ENCODE measurements around the gene R3HDM4.
A peak's percentile ranks its signal among the peaks of the same experiment; 100 is the strongest.
"Not testable (repeated sequence)": the region's sequence is repeated elsewhere in the genome, so short reads cannot be mapped to it uniquely, and the experiment has no call there.

The R3HDM4 gene

DNA sequence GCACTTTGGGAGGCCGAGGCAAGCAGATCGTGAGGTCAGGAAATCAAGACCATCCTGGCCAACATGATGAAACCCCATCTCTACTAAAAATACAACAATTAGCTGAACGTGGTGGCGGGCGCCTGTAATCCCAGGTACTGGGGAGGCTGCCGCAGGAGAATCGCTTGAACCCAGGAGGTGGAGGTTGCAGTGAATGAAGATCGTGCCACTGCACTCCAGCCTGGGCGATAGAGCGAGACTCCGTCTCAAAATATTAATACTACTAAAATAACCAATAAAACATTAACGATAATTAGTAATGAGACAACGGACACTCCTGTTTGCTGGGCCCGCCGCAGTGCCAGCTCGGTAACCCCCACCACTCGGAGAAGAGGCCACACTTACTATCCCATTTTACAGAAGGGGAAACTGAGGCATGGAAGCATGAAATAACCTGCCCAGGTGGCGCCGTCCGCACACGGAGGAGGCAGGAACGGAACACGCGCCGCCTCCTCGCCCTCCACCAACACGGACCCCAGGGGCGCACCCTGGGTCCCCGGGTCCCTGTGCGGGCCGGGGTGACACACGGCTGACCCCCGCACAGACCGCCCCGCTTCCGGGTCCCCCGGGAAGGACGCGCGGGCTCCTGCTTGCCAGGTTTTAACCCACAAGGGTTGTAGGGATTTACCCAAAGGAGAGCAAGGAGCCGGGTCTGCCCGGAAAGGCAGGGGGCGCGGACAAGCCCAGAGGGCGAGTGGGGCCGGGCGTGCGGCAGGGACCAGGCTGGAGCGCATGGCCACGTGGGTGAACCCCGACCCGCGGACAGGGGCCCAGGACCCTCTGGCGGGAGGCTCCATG, 1.6 kb downstream of the R3HDM4 start:
- no peak for DNase-seq (ENCODE audit: low read depth)

DNA sequence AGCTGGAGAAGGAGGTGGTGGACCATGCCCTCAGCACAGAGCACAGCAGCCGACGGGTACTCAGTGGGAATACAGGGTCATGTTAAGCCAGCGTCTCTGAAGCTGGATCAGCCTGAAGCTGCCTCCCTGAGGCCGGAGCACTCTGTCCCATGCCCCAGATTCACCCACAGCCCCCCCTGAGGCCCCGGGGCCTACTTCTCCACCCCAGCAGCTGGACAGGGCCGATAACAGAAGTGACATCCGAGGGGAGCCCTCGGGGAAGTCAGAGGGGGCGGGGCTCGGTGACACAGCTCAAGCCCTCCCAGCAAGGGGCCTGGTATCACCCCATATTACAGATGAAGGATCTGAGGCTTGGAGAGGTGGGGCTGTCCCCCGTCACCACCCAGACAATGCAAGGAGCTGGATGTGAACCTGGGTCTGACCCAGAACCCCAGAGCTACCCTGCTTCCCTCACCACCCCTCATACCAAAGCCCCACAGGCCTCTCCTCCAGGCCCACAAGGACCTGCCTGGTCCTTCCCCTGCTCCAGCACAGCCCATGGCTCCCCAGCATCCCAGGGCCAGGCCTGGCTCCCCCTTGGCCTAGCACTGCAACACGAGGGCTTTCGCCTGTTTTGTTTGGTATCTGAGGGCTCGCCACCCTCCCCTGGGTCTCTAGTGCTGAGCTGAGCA, 5.7 kb downstream of the R3HDM4 start:
- no peak for DNase-seq (ENCODE audit: low read depth)

- no peak for DNase-seq (ENCODE audit: low read depth)
These were observed 6.5 kb downstream of the R3HDM4 start for GRCh38 chr19:906480-906879.

GRCh38 chr19:904545-904944, 8.5 kb downstream of the R3HDM4 start:
- DNase-seq (ENCODE audit: low read depth): no peak

DNA sequence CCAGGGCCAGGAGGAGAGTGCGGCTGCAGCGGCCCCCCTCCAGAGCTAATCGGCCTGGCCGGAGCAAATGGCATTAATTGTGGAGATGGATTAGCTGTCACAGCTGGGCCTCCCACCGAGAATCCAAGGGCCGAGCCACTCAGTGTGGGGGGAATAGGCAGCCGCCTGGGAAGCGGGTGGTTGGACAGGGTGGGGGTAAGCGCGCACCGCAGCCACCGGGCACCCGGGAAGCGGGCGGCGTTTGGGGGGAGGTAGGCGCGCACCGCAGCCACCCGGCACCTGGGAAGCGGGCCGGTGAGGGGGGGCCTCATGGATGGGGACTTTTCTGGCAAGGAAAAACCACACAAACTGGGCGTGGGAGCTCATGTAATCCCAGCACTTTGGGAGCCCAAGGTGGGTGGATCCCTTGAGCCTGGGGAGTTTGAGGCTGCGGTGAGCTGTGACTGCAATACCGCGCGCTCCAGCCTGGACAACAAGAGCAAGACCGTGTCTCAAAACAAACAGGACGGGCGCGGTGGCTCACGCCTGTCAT, 9.7 kb downstream of the R3HDM4 start:
- no peak for DNase-seq (ENCODE audit: low read depth)

DNA sequence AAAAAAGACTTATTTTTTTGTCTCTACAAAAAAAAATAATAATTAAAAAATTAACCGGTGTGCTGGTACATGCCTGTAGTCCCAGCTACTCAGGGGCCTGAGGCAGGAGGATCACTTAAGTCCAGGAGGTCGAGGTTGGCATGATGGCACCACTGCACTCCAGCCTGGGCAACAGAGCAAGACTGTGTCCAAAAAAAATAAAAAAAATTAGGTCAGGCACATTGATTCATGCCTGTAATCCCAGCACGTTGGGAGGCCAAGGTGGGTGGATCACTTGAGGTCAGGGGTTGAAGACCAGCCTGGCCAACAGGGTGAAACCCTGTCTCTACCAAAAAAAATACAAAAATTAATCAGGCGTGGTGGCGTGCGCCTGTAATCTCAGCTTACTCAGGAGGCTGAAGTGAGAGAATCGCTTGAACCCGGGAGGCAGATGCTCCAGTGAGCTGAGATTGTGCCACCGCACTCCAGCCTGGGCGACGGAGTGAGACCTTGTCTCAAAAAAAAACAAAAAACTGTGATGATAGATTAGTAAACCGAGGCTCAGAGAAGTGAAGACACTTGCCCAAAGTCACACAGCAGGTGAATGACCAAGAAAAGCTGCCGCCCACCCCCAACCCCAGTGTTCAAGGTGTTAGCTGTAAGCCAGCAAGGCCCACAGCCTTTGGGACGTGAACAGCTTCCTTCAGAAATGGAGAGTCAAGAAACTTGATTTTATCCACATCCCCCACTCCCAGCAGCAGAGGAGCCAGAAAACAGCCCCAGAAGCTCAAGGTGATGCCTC, 10.4 kb downstream of the R3HDM4 start:
- DNase-seq (ENCODE audit: low read depth): no peak

GRCh38 chr19:902093-902370, 11.0 kb downstream of the R3HDM4 start:
- no peak for DNase-seq (ENCODE audit: low read depth)

- DNase-seq (ENCODE audit: low read depth): no peak
These were observed 11.6 kb downstream of the R3HDM4 start for GRCh38 chr19:901216-902092.

GRCh38 chr19:900302-901111, 12.5 kb downstream of the R3HDM4 start:
- DNase-seq (ENCODE audit: low read depth): no peak

DNA sequence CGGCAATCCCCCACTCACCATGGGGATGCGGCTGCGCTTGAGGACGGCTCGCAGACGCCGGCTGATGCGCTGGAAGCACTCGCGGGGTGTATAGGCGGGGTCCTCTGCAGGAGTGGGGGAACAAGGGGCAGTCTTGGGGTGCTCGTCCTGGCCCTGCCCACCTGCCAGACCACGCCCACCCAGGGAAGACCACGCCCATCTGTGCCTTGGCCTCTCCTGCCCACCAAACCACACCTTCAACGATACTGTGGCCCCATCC, 13.0 kb downstream of the R3HDM4 start:
- no peak for DNase-seq (ENCODE audit: low read depth)

DNA sequence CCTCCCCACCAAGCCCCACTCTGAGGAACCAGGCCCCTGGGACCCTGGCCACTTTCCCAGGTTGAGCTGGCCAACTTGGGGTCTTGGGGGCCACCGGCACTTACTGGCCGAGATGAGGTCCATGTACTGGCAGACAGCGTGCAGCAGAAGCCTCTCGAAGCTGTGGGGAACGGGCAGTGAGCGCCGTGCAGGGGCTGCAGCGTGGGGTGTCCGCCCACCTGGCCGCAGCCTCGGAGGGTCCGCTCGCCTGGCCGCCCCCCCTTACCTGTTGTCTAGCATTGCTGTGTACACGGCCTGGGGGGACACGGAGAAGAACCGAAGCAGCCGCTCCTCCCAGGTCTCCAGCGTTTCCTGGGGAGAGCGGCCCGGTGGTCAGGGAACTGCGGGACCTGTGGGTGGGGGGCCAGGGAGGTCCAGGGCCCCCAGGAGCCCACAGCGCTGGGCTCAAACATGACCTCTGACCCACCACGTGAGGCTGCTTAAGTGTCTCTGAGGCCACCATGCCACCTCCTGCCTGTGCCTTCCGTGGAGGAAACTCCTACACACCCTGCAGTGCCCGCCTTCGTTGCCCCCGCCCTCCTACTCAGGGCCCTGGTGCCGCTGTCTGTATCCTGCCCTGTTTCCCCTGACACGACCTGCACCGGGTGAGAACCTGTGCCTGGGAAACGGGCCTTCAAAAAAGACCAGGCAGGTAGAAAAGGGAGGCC, 13.5 kb downstream of the R3HDM4 start:
- no peak for DNase-seq (ENCODE audit: low read depth)

DNA sequence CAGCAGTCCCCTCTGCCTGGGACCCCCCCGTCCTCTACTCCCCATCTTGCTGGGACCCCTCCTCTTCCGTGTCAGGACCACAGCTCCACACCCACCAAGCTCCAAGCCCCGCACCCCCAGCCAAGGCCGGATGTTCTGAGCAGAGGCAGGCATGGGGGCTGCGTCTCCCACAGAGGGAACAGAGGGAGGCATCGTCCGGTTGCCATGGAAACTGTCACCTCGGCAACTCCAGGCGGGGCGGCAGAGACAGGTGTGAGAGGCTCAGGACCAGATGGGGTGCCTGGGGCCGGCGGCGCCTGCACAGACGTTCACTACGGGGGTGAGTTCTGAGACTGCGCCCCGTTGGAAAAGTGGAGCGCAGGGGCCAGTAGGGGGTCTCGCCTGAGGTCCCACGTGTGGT, 14.4 kb downstream of the R3HDM4 start:
- DNase-seq (ENCODE audit: low read depth): no peak

DNA sequence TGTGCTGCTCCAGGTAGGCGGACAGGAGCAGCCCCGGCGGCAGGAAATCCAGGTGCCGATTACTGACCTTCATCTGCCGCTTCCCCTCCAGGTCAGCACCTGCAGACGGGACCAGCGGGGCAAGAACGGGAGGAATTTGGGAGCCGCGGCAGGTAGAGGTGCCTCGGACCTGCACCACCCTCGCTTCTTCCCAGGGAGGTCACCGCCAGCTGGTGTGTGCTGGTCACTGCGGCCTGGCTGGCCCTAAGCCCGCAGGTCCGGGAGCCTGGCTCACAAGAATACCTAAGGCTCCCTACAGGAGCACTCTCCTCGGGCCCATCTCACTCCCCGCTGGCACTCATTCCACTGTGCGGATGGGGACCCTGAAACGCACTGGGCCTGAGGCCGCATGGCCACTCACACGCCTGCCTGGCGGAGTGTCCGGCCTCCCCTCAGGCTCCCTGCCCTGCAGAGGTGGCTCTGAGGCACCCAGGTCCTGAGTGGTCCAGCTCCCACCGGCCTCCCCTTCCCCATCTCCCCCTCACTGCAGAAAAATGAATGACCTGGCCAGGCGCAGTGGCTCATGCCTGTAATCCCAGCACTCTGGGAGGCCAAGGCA, 15.5 kb downstream of the R3HDM4 start:
- DNase-seq (ENCODE audit: low read depth): no peak

DNA sequence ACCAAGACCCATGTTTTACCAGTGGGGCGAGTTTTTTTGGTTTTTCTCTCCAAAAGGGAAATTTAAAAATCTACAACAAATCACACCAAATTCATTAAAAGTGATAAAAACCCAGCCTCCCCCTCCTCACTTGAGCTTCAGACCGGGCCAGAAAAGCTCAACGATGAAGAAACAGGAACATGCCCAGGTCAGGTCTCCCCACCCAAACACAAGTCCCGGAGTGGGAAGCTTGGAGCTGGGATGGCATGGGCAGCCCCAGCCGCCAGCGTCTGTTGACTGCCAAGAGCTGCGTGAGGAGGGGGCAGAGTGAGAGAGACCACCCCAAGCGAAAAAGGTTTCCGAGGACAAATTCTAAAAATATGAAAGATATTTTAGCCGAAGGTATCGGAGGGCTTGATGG, 16.0 kb downstream of the R3HDM4 start:
- no peak for DNase-seq (ENCODE audit: low read depth)

GRCh38 chr19:896434-896833, 16.6 kb downstream of the R3HDM4 start:
- DNase-seq (ENCODE audit: low read depth): no peak

- peak; percentile 81 for DNase-seq (ENCODE audit: low read depth)
These were observed 19.9 kb downstream of the R3HDM4 start, which contains the start of the genes MED16 and RNU6-9 for GRCh38 chr19:892894-893689. MED16 (minus strand) TSS chr19:893187; CDS start chr19:891131, 2,056 bp downstream. RNU6-9 (plus strand) TSS chr19:893484.

DNA sequence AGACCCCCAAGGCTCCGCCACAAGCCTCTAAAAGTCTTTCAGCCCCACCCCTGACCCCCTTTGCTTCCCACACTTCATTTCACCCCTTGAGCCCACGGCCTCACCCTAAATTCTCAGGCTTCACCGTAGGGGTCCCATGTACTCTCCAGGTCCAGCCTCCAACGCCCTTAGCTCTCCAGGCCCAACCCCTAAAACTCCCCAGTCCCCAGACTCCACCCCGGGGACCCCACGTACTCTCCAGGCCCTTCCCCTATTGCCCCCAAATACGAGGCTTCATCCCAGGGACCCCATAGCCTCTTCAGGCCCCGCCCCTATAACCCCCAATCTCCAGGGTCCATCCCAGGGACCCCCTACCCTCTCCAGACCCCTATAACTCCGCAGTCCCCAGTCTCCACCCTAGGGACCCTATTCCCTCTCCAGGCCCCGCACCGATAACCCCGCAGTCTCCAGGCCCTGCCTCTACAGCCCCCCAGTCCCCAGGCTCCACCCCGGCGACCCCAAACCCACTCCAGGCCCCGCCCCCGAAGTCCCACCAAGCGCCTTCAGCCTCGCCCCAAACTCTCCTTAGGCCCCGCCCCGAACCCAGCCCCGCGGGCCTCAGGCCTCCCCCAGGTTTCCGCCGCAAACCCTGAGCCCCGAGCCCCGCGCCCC, 20.7 kb downstream of the R3HDM4 start:
- DNase-seq (ENCODE audit: low read depth): no peak

DNA sequence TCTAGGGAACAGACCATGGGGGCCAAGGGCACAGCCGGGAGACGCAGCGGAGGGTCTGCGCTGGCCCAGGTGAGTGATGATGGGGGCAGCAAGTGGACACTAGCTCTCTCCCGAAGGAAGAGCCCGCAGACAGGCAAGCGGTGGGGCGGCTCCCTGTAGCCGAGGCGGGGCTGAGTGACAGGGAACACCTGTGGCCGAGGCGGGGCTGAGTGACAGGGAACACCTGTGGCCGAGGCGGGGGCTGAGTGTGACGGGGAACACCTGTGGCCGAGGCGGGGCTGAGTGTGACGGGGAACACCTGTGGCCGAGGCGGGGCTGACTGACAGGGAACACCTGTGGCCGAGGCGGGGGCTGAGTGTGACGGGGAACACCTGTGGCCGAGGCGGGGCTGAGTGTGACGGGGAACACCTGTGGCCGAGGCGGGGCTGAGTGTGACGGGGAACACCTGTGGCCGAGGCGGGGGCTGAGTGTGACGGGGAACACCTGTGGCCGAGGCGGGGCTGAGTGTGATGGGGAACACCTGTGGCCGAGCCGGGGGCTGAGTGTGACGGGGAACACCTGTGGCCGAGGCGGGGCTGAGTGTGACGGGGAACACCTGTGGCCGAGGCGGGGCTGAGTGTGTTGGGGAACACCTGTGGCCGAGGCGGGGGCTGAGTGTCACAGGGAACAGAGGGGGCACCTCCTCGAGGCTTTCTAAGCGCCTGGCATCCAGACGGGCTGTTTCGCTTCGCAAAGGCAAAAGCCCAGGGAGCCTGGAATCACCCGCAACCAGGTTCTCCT, 21.4 kb downstream of the R3HDM4 start:
- DNase-seq (ENCODE audit: low read depth): not testable (repeated sequence)
